GM08714 (cell line): ENCODE measurements around the gene RNF144B.
"Not testable (repeated sequence)": the region's sequence is repeated elsewhere in the genome, so short reads cannot be mapped to it uniquely, and the experiment has no call there.

Experiments
- H3K4me3 ChIP-seq: fragments of 200-500 bp; sonication (Bioruptor generic); 2 replicates; pipeline ENCODE4 v1.5.1; 2014; ENCODE audit warnings: mild to moderate bottlenecking, low read length, inconsistent platforms
- ZNF274 ChIP-seq: IDR thresholded peaks from 2 replicates; pipeline ENCODE4 v1.6.1; 2012; ENCODE audit warnings: mild to moderate bottlenecking, low read depth, low read length

RNF144B gene

DNA sequence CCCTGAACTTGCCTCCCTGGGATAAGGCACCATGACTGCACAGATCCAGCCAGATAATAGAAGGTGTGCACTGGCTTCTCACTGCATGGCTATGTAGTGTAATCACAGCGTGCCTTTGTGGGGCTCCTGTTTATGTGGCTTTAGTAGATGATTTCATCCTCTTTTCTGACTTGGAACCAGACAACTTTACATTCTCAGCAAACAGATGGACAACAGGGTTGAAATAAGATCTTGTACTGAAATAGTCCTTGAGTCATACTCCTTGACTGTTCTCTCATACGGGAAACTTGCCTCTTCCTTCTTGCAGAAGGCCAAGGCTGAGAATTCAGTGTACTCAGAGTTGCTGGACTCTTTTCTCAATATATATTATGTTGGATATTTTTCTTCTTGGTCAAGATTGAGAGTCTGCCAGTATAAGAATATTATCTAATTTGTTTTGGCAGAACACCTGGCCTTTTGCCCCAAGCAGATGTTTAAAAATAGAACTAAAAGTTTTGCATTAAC is 25.0 kb upstream of the RNF144B start:
- H3K4me3 ChIP-seq, result no peak overlapping the region
- no peak for TF ChIP-seq ZNF274

- TF ChIP-seq ZNF274, result no peak
- no peak overlapping the region for H3K4me3 ChIP-seq
These were observed 23.4 kb upstream of the RNF144B start for GRCh38 chr6:18363746-18364145.

DNA sequence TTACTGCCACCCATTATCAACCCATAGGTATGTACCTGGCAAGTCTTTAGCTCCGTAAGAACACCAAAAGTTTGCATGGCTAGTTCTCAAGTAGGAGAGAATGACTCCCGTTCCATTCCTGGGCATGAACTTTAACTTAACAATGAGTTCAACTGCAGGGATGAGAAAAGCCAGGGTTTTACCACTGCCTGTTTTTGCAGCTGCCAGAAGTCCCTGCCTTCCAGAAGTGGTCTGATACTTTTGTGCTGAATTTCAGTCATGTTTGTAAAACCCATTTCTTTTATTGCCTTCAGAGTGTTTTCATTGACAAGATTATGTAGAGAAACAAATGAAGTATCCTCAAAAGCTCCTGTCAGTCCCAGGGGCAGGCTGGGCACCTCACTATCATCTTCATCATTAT is 22.6 kb upstream of the RNF144B start:
- H3K4me3 ChIP-seq, result not testable (repeated sequence)

DNA sequence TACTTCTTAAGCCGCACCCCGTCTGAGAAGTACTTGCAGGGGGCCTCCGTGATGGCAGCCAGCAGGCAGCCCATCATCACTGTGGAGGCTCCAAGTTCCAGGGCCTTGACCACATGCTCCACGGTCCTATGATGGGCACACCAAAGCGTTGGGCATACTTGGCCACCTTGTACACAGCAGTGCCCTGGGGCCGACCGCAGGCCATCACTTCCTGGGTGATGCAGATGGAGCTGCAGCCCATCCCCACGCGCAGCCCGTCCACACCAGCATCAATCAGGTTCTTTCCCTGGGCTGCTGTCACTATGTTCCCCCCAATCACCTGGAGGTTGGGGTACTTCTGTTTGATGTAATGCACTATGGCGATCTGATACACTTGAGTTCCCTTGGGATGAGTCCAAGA is 19.8 kb upstream of the RNF144B start:
- no peak for TF ChIP-seq ZNF274
- no peak overlapping the region for H3K4me3 ChIP-seq

DNA sequence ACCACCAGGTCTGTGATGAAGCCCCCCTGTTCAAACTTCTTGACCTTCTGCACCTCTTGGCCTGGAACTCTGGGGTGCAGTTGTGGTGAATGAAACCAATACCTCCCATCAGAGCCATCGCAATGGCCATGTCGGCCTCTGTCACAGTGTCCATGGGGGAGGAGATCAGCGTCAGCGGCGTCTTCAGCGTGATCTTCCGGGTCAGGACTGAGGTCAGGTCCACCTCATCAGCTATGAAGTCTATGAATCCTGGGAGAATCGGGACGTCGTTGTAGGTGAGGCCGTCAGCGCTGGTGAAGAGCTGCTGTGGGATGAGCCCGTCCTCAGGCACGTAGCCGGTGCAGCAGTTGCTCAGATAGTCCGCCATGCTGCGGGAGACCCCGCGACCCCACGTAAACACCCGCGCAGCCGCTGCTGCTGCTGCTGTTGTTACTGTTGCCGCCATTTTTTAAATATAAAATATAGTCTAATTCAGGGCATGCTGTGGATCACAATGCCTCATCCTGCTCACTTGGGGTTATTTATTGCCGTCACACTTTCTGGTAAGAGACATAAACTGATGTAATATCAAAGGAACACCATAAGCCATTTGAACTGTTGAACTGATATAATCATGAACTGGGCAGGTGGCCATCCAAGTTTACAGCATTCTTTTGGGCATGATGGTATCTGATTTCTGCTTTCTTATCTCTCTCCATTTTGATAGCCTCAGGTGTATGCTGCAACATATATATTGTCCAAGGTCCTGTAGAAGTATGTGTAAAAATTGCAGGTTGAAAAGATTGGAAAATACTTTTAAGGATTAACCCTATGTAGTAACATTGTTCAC is 18.7 kb upstream of the RNF144B start:
- no peak for TF ChIP-seq ZNF274
- H3K4me3 ChIP-seq, result no peak overlapping the region

- H3K4me3 ChIP-seq, result no peak overlapping the region
- no peak for TF ChIP-seq ZNF274
These were observed 16.1 kb upstream of the RNF144B start for GRCh38 chr6:18371010-18371409.

DNA sequence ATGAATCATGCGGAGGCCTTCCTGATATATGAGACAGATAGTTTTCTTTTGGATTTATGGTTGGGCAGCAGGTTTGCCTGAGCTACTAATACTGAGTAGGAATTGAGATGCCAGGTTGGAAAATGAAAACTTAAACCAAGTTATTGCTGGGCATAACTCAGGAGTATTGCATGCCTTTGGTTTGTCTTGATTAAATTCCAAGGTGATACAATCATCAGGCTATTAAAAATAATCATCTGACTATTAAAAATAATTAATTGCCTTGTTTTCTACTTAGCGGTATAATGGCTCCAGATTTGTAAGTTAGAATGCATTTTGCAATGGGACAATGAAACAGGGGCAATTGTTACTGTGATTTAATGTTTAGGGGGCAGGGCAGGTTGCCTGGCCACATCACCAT is 15.5 kb upstream of the RNF144B start:
- TF ChIP-seq ZNF274, result no peak
- H3K4me3 ChIP-seq, result no peak overlapping the region

- TF ChIP-seq ZNF274, result no peak
These were observed 6.9 kb upstream of the RNF144B start for GRCh38 chr6:18380158-18380836.

DNA sequence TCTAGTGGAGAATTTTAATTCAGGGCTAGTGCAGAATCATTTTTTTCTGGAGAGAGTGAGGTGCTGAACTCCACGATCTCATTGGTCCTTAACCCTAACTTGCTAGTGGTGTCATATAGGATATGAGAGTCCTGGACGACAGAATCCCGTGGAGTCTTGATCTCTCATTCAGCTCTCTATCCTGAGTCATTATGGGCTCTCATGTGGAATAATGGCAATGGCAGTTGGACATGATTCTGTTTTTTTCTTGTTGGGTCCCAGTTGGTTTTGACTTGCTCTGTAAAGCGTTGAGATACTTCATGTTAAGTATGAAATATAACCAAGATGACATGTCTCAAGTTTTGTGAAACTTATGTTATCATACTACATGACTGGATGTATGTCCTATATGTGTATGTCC is 6.3 kb upstream of the RNF144B start:
- no peak overlapping the region for H3K4me3 ChIP-seq

More at GRCh38 chr6:18380158-18380836, 6.9 kb upstream of the RNF144B start:
- no peak overlapping the region for H3K4me3 ChIP-seq

DNA sequence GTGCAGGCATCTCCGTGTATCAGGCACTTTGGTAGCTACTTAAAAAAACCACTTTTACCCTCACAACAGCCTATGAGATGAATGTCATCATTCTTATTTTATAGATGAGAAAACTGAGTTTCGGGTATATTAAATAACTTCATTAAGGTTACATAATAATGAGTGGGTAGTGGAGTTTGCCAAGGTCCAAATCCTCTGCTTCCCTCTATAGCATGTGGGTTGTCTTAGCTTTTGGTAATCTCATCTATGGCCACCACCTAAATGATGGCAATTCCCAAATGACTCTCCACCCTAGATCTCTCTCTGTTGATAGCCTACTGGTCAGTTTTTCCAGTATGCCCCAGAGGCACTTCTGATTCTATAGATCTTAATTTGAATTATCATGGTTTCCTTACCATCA is 3.7 kb upstream of the RNF144B start:
- H3K4me3 ChIP-seq, result no peak overlapping the region
- no peak for TF ChIP-seq ZNF274

More for the DNA sequence above, 6.3 kb upstream of the RNF144B start:
- no peak for TF ChIP-seq ZNF274

DNA sequence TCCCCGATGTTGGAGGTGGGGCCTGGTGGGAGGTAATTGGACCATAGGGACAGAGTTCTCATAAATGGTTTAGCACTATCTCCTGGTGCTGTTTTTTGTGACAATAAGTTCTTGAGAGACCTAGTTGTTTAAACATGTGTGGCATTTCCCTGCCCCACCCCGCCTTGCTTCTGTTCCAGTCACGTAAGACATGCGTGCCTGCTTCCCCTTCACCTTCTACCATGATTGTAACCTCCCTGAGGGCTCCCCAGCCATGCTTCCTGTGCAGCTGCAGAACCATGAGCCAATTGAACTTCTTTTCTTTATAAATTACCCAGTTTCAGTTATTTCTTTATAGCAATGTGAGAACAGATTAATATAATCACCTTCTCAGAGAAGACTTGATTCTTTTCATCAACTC is 2.5 kb upstream of the RNF144B start:
- H3K4me3 ChIP-seq, result no peak overlapping the region
- no peak for TF ChIP-seq ZNF274

DNA sequence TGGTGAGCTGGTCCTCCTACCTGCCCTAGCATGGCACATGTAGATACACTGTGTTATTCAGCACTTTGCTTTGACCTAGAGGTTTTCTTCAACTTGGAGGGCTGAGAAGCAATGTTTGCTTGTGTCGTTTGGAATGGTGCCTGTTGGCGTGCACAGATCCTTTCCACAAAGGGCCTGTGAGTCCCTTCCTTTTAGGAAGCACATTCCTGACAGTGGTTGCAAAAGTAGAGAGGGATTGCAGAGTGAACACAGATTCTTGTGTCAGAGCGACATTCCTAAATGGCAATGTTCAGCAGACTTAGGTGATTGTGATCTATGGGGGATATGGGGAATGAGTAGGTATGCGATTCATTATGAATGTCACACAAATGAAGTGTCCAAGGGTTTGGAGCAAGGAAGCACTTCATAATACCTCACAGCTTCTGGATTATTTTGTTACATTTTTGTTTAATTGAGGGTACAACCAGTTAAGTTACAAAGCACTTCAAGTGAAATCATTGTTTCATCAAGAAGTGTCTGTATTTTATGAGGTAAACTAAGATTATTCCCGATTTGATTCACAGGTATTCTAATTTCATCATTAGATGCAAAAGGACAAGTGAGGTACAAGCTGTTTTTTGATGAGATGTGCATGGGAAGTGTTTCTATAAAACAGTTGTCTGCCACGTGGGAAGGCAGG is 713 bp upstream of the RNF144B start:
- TF ChIP-seq ZNF274, result no peak
- no peak overlapping the region; the same call in 1 of the 2 replicates for H3K4me3 ChIP-seq

GRCh38 chr6:18388271-18388670 is 1.1 kb downstream of the RNF144B start:
- TF ChIP-seq ZNF274, result no peak
- peak overlapping the region; percentile 58; the same call in 1 of the 2 replicates for H3K4me3 ChIP-seq

- no peak for TF ChIP-seq ZNF274
- no peak overlapping the region for H3K4me3 ChIP-seq
These were observed 1.8 kb downstream of the RNF144B start for GRCh38 chr6:18388942-18389341.
